BE2C (cell line): ENCODE measurements around the gene NRXN3.

Experiments used
- DNase-seq: peaks from one replicate; pipeline ENCODE4 v3.0.0-alpha.2; 2020
- H3K27me3 ChIP-seq: fragments of 250-450 bp; sonication (Bioruptor Pico); 2 replicates; pipeline ENCODE4 v1.5.1; 2020; ENCODE audit warnings: mild to moderate bottlenecking
- H3K36me3 ChIP-seq: fragments of 250-450 bp; sonication (Bioruptor Pico); 2 replicates; pipeline ENCODE4 v1.5.1; 2020; ENCODE audit warnings: mild to moderate bottlenecking
- H3K4me1 ChIP-seq: fragments of 250-450 bp; sonication (Bioruptor Pico); 2 replicates; pipeline ENCODE4 v1.5.1; 2020
- H3K4me3 ChIP-seq: 2 replicates; pipeline ENCODE4 v1.5.1; 2011; ENCODE audit warnings: low read depth, low read length
- H3K9me3 ChIP-seq: fragments of 250-450 bp; sonication (Bioruptor Pico); 2 replicates; pipeline ENCODE4 v1.5.1; 2020
- CTCF ChIP-seq: IDR thresholded peaks from 2 replicates; pipeline ENCODE4 v1.5.1; 2012; ENCODE audit warnings: mild to moderate bottlenecking, low read depth, low read length

The NRXN3 gene

GRCh38 chr14:79117561-79117960, 947.4 kb downstream of the NRXN3 start:
- no peak for TF ChIP-seq CTCF
- Histone ChIP-seq H3K27me3 (no peaks in the 10 kb centered on the region), H3K36me3 (no peaks in the 10 kb centered on the region), H3K4me1 (no peaks in the 10 kb centered on the region), H3K9me3 (no peaks in the 10 kb centered on the region), H3K4me3 (no peak overlapping the region)
- no peak for DNase-seq

GRCh38 chr14:79118291-79118690, 948.1 kb downstream of the NRXN3 start:
- Histone ChIP-seq H3K9me3 (no peaks in the 10 kb centered on the region), H3K4me1 (no peaks in the 10 kb centered on the region), H3K36me3 (no peaks in the 10 kb centered on the region), H3K27me3 (no peaks in the 10 kb centered on the region), H3K4me3 (no peak overlapping the region)
- TF ChIP-seq CTCF: no peak
- DNase-seq: no peak

- H3K36me3 ChIP-seq: no peaks in the 10 kb centered on the region
- H3K27me3 ChIP-seq: no peaks in the 10 kb centered on the region
- TF ChIP-seq CTCF: no peak
- H3K4me1 ChIP-seq: no peaks in the 10 kb centered on the region
- no peaks in the 10 kb centered on the region for H3K9me3 ChIP-seq
- no peak for DNase-seq
- no peak overlapping the region for H3K4me3 ChIP-seq
These were observed 964.2 kb downstream of the NRXN3 start for GRCh38 chr14:79134361-79134760.

GRCh38 chr14:79136071-79137044, 966.2 kb downstream of the NRXN3 start:
- Histone ChIP-seq H3K4me1 (no peaks in the 10 kb centered on the region), H3K9me3 (no peaks in the 10 kb centered on the region)

GRCh38 chr14:79137045-79137430, 966.9 kb downstream of the NRXN3 start:
- Histone ChIP-seq H3K4me1 (no peaks in the 10 kb centered on the region), H3K36me3 (no peaks in the 10 kb centered on the region), H3K4me3 (no peak overlapping the region), H3K9me3 (no peaks in the 10 kb centered on the region), H3K27me3 (no peaks in the 10 kb centered on the region)
- no peak for TF ChIP-seq CTCF
- DNase-seq: no peak

More at GRCh38 chr14:79136071-79137044, 966.2 kb downstream of the NRXN3 start:
- no peak for DNase-seq
- no peak for TF ChIP-seq CTCF
- Histone ChIP-seq H3K27me3 (no peaks in the 10 kb centered on the region), H3K36me3 (no peaks in the 10 kb centered on the region), H3K4me3 (no peak overlapping the region)

GRCh38 chr14:79137836-79138235, 967.7 kb downstream of the NRXN3 start:
- Histone ChIP-seq H3K9me3 (no peaks in the 10 kb centered on the region), H3K4me1 (no peaks in the 10 kb centered on the region), H3K36me3 (no peaks in the 10 kb centered on the region), H3K4me3 (no peak overlapping the region), H3K27me3 (no peaks in the 10 kb centered on the region)
- DNase-seq: no peak
- no peak for TF ChIP-seq CTCF
